ENCODE data around the gene FAM83C. TPM values are rescaled to one million over a fixed set of nuclear protein-coding genes. Genes with fewer than 3 reads are reported as not detected.

The FAM83C gene
- polyA plus RNA-seq, 3 donors from 2014 or later: not detected

GRCh38 chr20:35251613-35251940 lies 40.6 kb downstream of the FAM83C start:
- Mint-ChIP-seq H3K9me3 (no peaks in the 10 kb centered on the region), H3K36me3 (peaks cover 6 to 8% (median 6%) of the 10 kb centered on the region in 3 donors), H3K27ac (peak overlapping the region; percentile 94 to 100 (median 99)), H3K4me3 (peak overlapping the region; percentile 71 to 83 (median 80)), H3K27me3 (ENCODE audit: low read depth in 3 of 3) (peaks cover 7 to 12% (median 8%) of the 10 kb centered on the region in 3 donors), H3K4me1 (peaks cover 38 to 44% of the 10 kb centered on the region in 2 donors)
- no peak for DNase-seq

GRCh38 chr20:35248641-35249475 lies 43.4 kb downstream of the FAM83C start:
- no peak overlapping the region for H3K4me3 Mint-ChIP-seq
- peaks cover 33 to 38% of the 10 kb centered on the region in 2 donors for H3K4me1 Mint-ChIP-seq
- H3K36me3 Mint-ChIP-seq: peaks cover 0 to 8% (median 5%) of the 10 kb centered on the region in 3 donors
- no peak for DNase-seq
- no peaks in the 10 kb centered on the region for H3K9me3 Mint-ChIP-seq
- H3K27me3 Mint-ChIP-seq (ENCODE audit: low read depth in 3 of 3): peaks cover 7 to 12% (median 8%) of the 10 kb centered on the region in 3 donors
- peak overlapping the region in 4 of 6 donors; percentile 2 to 41 (median 26) for H3K27ac Mint-ChIP-seq

GRCh38 chr20:35246723-35247122 lies 45.5 kb downstream of the FAM83C start:
- H3K4me3 Mint-ChIP-seq: no peak overlapping the region
- DNase-seq: no peak
- peaks cover 2 to 8% (median 2%) of the 10 kb centered on the region in 3 donors for H3K27me3 Mint-ChIP-seq (ENCODE audit: low read depth in 3 of 3)
- H3K36me3 Mint-ChIP-seq: peaks cover 0 to 8% (median 5%) of the 10 kb centered on the region in 3 donors
- H3K27ac Mint-ChIP-seq: no peak overlapping the region
- H3K4me1 Mint-ChIP-seq: peaks cover 15 to 23% of the 10 kb centered on the region in 2 donors
- no peaks in the 10 kb centered on the region for H3K9me3 Mint-ChIP-seq

GRCh38 chr20:35243986-35244385 lies 48.2 kb downstream of the FAM83C start:
- Mint-ChIP-seq H3K27ac (no peak overlapping the region), H3K4me3 (no peak overlapping the region), H3K27me3 (ENCODE audit: low read depth in 3 of 3) (peaks cover 0 to 4% (median 3%) of the 10 kb centered on the region in 3 donors), H3K4me1 (peaks cover 9 to 10% of the 10 kb centered on the region in 2 donors), H3K36me3 (peaks cover 0 to 8% (median 5%) of the 10 kb centered on the region in 3 donors), H3K9me3 (no peaks in the 10 kb centered on the region)
- no peak for DNase-seq

GRCh38 chr20:35243317-35243716 lies 48.9 kb downstream of the FAM83C start:
- no peak overlapping the region for H3K4me3 Mint-ChIP-seq
- peaks cover 0 to 4% (median 1%) of the 10 kb centered on the region in 3 donors for H3K27me3 Mint-ChIP-seq (ENCODE audit: low read depth in 3 of 3)
- H3K27ac Mint-ChIP-seq: peak overlapping the region in 1 of 6 donors; percentile 7
- peaks cover 14 to 16% of the 10 kb centered on the region in 2 donors for H3K4me1 Mint-ChIP-seq
- H3K9me3 Mint-ChIP-seq: no peaks in the 10 kb centered on the region
- DNase-seq: no peak
- H3K36me3 Mint-ChIP-seq: peaks cover 0 to 8% (median 5%) of the 10 kb centered on the region in 3 donors

- Mint-ChIP-seq H3K27ac (peak overlapping the region in 2 of 6 donors; percentile 31 to 67), H3K27me3 (ENCODE audit: low read depth in 3 of 3) (peaks cover 0 to 6% (median 4%) of the 10 kb centered on the region in 3 donors), H3K36me3 (peaks cover 0 to 11% (median 4%) of the 10 kb centered on the region in 3 donors), H3K4me1 (peaks cover 12 to 22% of the 10 kb centered on the region in 2 donors), H3K9me3 (no peaks in the 10 kb centered on the region), H3K4me3 (no peak overlapping the region)
- DNase-seq: no peak
Measured at GRCh38 chr20:35240811-35241293, 51.4 kb downstream of the FAM83C start.

GRCh38 chr20:35240083-35240810 lies 52.0 kb downstream of the FAM83C start:
- peaks cover 0 to 6% (median 4%) of the 10 kb centered on the region in 3 donors for H3K27me3 Mint-ChIP-seq (ENCODE audit: low read depth in 3 of 3)
- no peaks in the 10 kb centered on the region for H3K9me3 Mint-ChIP-seq
- peak overlapping the region in 4 of 6 donors; percentile 10 to 77 (median 22) for H3K27ac Mint-ChIP-seq
- no peak overlapping the region for H3K4me3 Mint-ChIP-seq
- H3K4me1 Mint-ChIP-seq: peaks cover 12 to 22% of the 10 kb centered on the region in 2 donors
- DNase-seq: peak in 2 of 3 donors; percentile 2 to 20
- H3K36me3 Mint-ChIP-seq: peaks cover 0 to 14% (median 4%) of the 10 kb centered on the region in 3 donors

- H3K4me3 Mint-ChIP-seq: peak overlapping the region in 1 of 5 donors; percentile 8
- peak overlapping the region in 3 of 6 donors; percentile 13 to 73 (median 22) for H3K27ac Mint-ChIP-seq
- peak in 1 of 3 donors; percentile 5 for DNase-seq
- H3K36me3 Mint-ChIP-seq: peaks cover 9 to 22% (median 14%) of the 10 kb centered on the region in 3 donors
- peaks cover 12 to 22% of the 10 kb centered on the region in 2 donors for H3K4me1 Mint-ChIP-seq
- H3K9me3 Mint-ChIP-seq: no peaks in the 10 kb centered on the region
- peaks cover 0 to 6% (median 4%) of the 10 kb centered on the region in 3 donors for H3K27me3 Mint-ChIP-seq (ENCODE audit: low read depth in 3 of 3)
Measured at GRCh38 chr20:35238735-35239134, 53.5 kb downstream of the FAM83C start.

GRCh38 chr20:35238170-35238569 lies 54.1 kb downstream of the FAM83C start:
- peaks cover 9 to 22% (median 14%) of the 10 kb centered on the region in 3 donors for H3K36me3 Mint-ChIP-seq
- H3K27me3 Mint-ChIP-seq (ENCODE audit: low read depth in 3 of 3): peaks cover 0 to 6% (median 4%) of the 10 kb centered on the region in 3 donors
- no peak for DNase-seq
- H3K4me3 Mint-ChIP-seq: no peak overlapping the region
- peak overlapping the region in 2 of 6 donors; percentile 13 to 61 for H3K27ac Mint-ChIP-seq
- H3K4me1 Mint-ChIP-seq: peaks cover 12 to 22% of the 10 kb centered on the region in 2 donors
- H3K9me3 Mint-ChIP-seq: no peaks in the 10 kb centered on the region

GRCh38 chr20:35237486-35237885 lies 54.7 kb downstream of the FAM83C start:
- peaks cover 9 to 24% (median 14%) of the 10 kb centered on the region in 3 donors for H3K36me3 Mint-ChIP-seq

GRCh38 chr20:35235881-35236280 lies 56.3 kb downstream of the FAM83C start:
- no peak overlapping the region for H3K4me3 Mint-ChIP-seq
- peaks cover 14 to 34% (median 21%) of the 10 kb centered on the region in 3 donors for H3K36me3 Mint-ChIP-seq
- peaks cover 0 to 6% (median 4%) of the 10 kb centered on the region in 3 donors for H3K27me3 Mint-ChIP-seq (ENCODE audit: low read depth in 3 of 3)
- peaks cover 12 to 22% of the 10 kb centered on the region in 2 donors for H3K4me1 Mint-ChIP-seq
- H3K9me3 Mint-ChIP-seq: no peaks in the 10 kb centered on the region
- H3K27ac Mint-ChIP-seq: no peak overlapping the region
- DNase-seq: no peak

More at GRCh38 chr20:35237486-35237885, 54.7 kb downstream of the FAM83C start:
- DNase-seq: no peak
- Mint-ChIP-seq H3K9me3 (no peaks in the 10 kb centered on the region), H3K27ac (no peak overlapping the region), H3K4me3 (no peak overlapping the region), H3K27me3 (ENCODE audit: low read depth in 3 of 3) (peaks cover 0 to 6% (median 4%) of the 10 kb centered on the region in 3 donors), H3K4me1 (peaks cover 12 to 22% of the 10 kb centered on the region in 2 donors)

All from immature natural killer cell (primary cell).